NCI-H1930 (cell line): ENCODE measurements around the gene MINPP1.
"Not testable (repeated sequence)": the region's sequence is repeated elsewhere in the genome, so short reads cannot be mapped to it uniquely, and the experiment has no call there.

ENCODE experiments used
- DNase-seq, 2 experiments: peaks; one replicate each; lab custom pipeline; 2025; lab: John Stamatoyannopoulos, UW

The MINPP1 gene

GRCh38 chr10:87565010-87565409 lies 60.3 kb downstream of the MINPP1 start:
- no peak for DNase-seq

GRCh38 chr10:87575851-87576250 lies 71.2 kb downstream of the MINPP1 start:
- DNase-seq = no peak

- DNase-seq = no peak
These were observed 73.6 kb downstream of the MINPP1 start for GRCh38 chr10:87578160-87578841.

GRCh38 chr10:87578842-87579401 lies 74.2 kb downstream of the MINPP1 start:
- no peak for DNase-seq

- DNase-seq = no peak
These were observed 74.9 kb downstream of the MINPP1 start for GRCh38 chr10:87579563-87579962.

GRCh38 chr10:87580016-87580415 lies 75.3 kb downstream of the MINPP1 start:
- no peak for DNase-seq

- no peak for DNase-seq
These were observed 81.1 kb downstream of the MINPP1 start for GRCh38 chr10:87585565-87586514.

- DNase-seq = no peak
These were observed 85.0 kb downstream of the MINPP1 start for GRCh38 chr10:87589645-87590051.

GRCh38 chr10:87590705-87591588 lies 86.3 kb downstream of the MINPP1 start:
- DNase-seq = no peak

- no peak for DNase-seq
These were observed 86.8 kb downstream of the MINPP1 start for GRCh38 chr10:87591589-87591886.

GRCh38 chr10:87592920-87593319 lies 88.2 kb downstream of the MINPP1 start:
- DNase-seq = not testable (repeated sequence)

GRCh38 chr10:87593702-87594101 lies 89.0 kb downstream of the MINPP1 start:
- no peak for DNase-seq

GRCh38 chr10:87594181-87594580 lies 89.5 kb downstream of the MINPP1 start:
- no peak for DNase-seq

- no peak for DNase-seq
These were observed 90.2 kb downstream of the MINPP1 start for GRCh38 chr10:87594864-87595263.

- no peak for DNase-seq
These were observed 91.7 kb downstream of the MINPP1 start for GRCh38 chr10:87596351-87596750.

- DNase-seq = no peak
These were observed 94.0 kb downstream of the MINPP1 start for GRCh38 chr10:87598700-87599099.

GRCh38 chr10:87600581-87600980 lies 95.9 kb downstream of the MINPP1 start:
- no peak for DNase-seq
